Activated CD4-positive, alpha-beta T cell treated with anti-CD3 and anti-CD28 coated beads for 36 hours (primary cell): ENCODE measurements around the gene MGAT5. TPM values are rescaled to one million over a fixed set of nuclear protein-coding genes. Genes with fewer than 3 reads are reported as not detected.

Experiments
- ATAC-seq: fragments of 200-7000 bp; cut with Tn5 transposase; one replicate; pipeline ENCODE4 v1.10.0; 2021; ENCODE audit warnings: mild to moderate bottlenecking, moderate library complexity
- CTCF ChIA-PET: fragments of 350-600 bp; sonication (Branson Sonifier 250); formaldehyde crosslinking; loops from one replicate; lab custom pipeline; 2021; ENCODE audit warnings: antibody characterized with exemption; lab: Charles Lee
- POLR2A ChIA-PET: fragments of 350-600 bp; sonication (Branson Sonifier 250); formaldehyde crosslinking; loops from one replicate; lab custom pipeline; 2021; ENCODE audit warnings: antibody characterized with exemption, inconsistent platforms; lab: Charles Lee
- DNase-seq: peaks from one replicate; pipeline ENCODE4 v3.0.0-alpha.2; 2020
- H3K27ac Mint-ChIP-seq: one replicate; pipeline ENCODE4 v1.8.0; 2021; ENCODE audit warnings: mixed read lengths
- H3K27me3 Mint-ChIP-seq: one replicate; pipeline ENCODE4 v1.8.0; 2021; ENCODE audit warnings: mixed read lengths
- H3K36me3 Mint-ChIP-seq: one replicate; pipeline ENCODE4 v1.8.0; 2021; ENCODE audit warnings: low read depth, mixed read lengths
- H3K4me1 Mint-ChIP-seq: one replicate; pipeline ENCODE4 v1.8.0; 2021; ENCODE audit warnings: mixed read lengths
- H3K4me3 Mint-ChIP-seq: one replicate; pipeline ENCODE4 v1.8.0; 2021; ENCODE audit warnings: mild to moderate bottlenecking, moderate library complexity, mixed read lengths
- H3K9me3 Mint-ChIP-seq: one replicate; pipeline ENCODE4 v1.8.0; 2021; ENCODE audit warnings: low read depth, mixed read lengths
- intact Hi-C, 2 experiments: fragments of 100-400 bp; cut with DNase I in 1 of 2; cut with micrococcal nuclease in 1 of 2; formaldehyde crosslinking; loops; one replicate each; pipeline versions ENCODE4 v1.14.2 to v1.15.1; 2022 to 2024; cut with DNase I, micrococcal nuclease
- total RNA-seq, 2 experiments: library from RNA; stranded (reverse); gene quantifications; one replicate each; pipeline ENCODE4 v1.2.3, GENCODE V29; 2021

The MGAT5 gene
- total RNA-seq, 2 experiments from 2014 or later, result 22.2 to 25.7 TPM

- DNase-seq, result no peak
- Mint-ChIP-seq H3K27ac (no peak overlapping the region), H3K4me3 (no peak overlapping the region), H3K27me3 (no peaks in the 10 kb centered on the region), H3K9me3 (no peaks in the 10 kb centered on the region), H3K36me3 (peaks cover 51% of the 10 kb centered on the region), H3K4me1 (peaks cover 3% of the 10 kb centered on the region)
- POLR2A ChIA-PET, result no interaction called here
- ATAC-seq, result no peak
- intact Hi-C loops, result no loop called here
- CTCF ChIA-PET, result interaction anchor here (1.0 to 1.3 kb wide), 3 partner anchors 21 to 102 kb away, joined by 3 read pairs; no protein-coding TSS in a partner anchor
Observed at GRCh38 chr2:134348760-134349159, 94.9 kb downstream of the MGAT5 start.

- CTCF ChIA-PET, result interaction anchor here (2.1 kb wide), 1 partner anchor 232 kb away, joined by 8 read pairs; no protein-coding TSS in a partner anchor
- H3K36me3 Mint-ChIP-seq, result peaks cover 41% of the 10 kb centered on the region
- no peak overlapping the region for H3K27ac Mint-ChIP-seq
- no peaks in the 10 kb centered on the region for H3K27me3 Mint-ChIP-seq
- intact Hi-C loops, result no loop called here
- no peaks in the 10 kb centered on the region for H3K9me3 Mint-ChIP-seq
- POLR2A ChIA-PET, result no interaction called here
- no peak overlapping the region for H3K4me3 Mint-ChIP-seq
- H3K4me1 Mint-ChIP-seq, result peaks cover 3% of the 10 kb centered on the region
- ATAC-seq (no peak), DNase-seq (no peak)
Observed at GRCh38 chr2:134351016-134351415, 97.1 kb downstream of the MGAT5 start.

GRCh38 chr2:134351899-134352298 lies 98.0 kb downstream of the MGAT5 start:
- ATAC-seq, result no peak
- POLR2A ChIA-PET, result no interaction called here

GRCh38 chr2:134352844-134353243 lies 99.0 kb downstream of the MGAT5 start:
- Mint-ChIP-seq H3K36me3 (peaks cover 42% of the 10 kb centered on the region), H3K27me3 (no peaks in the 10 kb centered on the region), H3K9me3 (no peaks in the 10 kb centered on the region), H3K4me1 (peaks cover 3% of the 10 kb centered on the region), H3K4me3 (no peak overlapping the region), H3K27ac (no peak overlapping the region)
- POLR2A ChIA-PET, result no interaction called here
- no peak for DNase-seq
- CTCF ChIA-PET, result interaction anchor here (0.6 to 2.1 kb wide), 3 partner anchors 12 to 234 kb away, joined by 3 to 8 read pairs (median 4); no protein-coding TSS in a partner anchor
- intact Hi-C loops, result no loop called here
- no peak for ATAC-seq

More at GRCh38 chr2:134351899-134352298, 98.0 kb downstream of the MGAT5 start:
- Mint-ChIP-seq H3K9me3 (no peaks in the 10 kb centered on the region), H3K36me3 (peaks cover 41% of the 10 kb centered on the region), H3K27me3 (no peaks in the 10 kb centered on the region), H3K4me1 (peaks cover 3% of the 10 kb centered on the region), H3K27ac (no peak overlapping the region), H3K4me3 (no peak overlapping the region)
- CTCF ChIA-PET, result interaction anchor here (1.1 to 2.1 kb wide), 2 partner anchors 13 to 233 kb away, joined by 3 to 8 read pairs; no protein-coding TSS in a partner anchor
- intact Hi-C loops, result no loop called here
- no peak for DNase-seq

GRCh38 chr2:134354611-134355010 lies 100.7 kb downstream of the MGAT5 start:
- no peak overlapping the region for H3K4me3 Mint-ChIP-seq
- DNase-seq (no peak), ATAC-seq (no peak)
- no peak overlapping the region for H3K27ac Mint-ChIP-seq
- ChIA-PET CTCF (interaction anchor here (0.7 kb wide), 1 partner anchor 17 kb away, joined by 5 read pairs; no protein-coding TSS in a partner anchor), POLR2A (no interaction called here)
- no peaks in the 10 kb centered on the region for H3K9me3 Mint-ChIP-seq
- intact Hi-C loops, result no loop called here
- H3K27me3 Mint-ChIP-seq, result no peaks in the 10 kb centered on the region
- no peaks in the 10 kb centered on the region for H3K4me1 Mint-ChIP-seq
- peaks cover 36% of the 10 kb centered on the region for H3K36me3 Mint-ChIP-seq

GRCh38 chr2:134357814-134358213 lies 103.9 kb downstream of the MGAT5 start:
- no peak overlapping the region for H3K27ac Mint-ChIP-seq
- H3K9me3 Mint-ChIP-seq, result no peaks in the 10 kb centered on the region
- H3K4me1 Mint-ChIP-seq, result peaks cover 2% of the 10 kb centered on the region
- peaks cover 16% of the 10 kb centered on the region for H3K36me3 Mint-ChIP-seq
- ChIA-PET POLR2A (no interaction called here), CTCF (no interaction called here)
- no peak overlapping the region for H3K4me3 Mint-ChIP-seq
- H3K27me3 Mint-ChIP-seq, result no peaks in the 10 kb centered on the region
- intact Hi-C loops, result no loop called here
- DNase-seq (no peak), ATAC-seq (no peak)

- H3K4me3 Mint-ChIP-seq, result no peak overlapping the region
- H3K4me1 Mint-ChIP-seq, result peaks cover 2% of the 10 kb centered on the region
- ATAC-seq (no peak), DNase-seq (no peak)
- no peak overlapping the region for H3K27ac Mint-ChIP-seq
- peaks cover 14% of the 10 kb centered on the region for H3K36me3 Mint-ChIP-seq
- ChIA-PET CTCF (interaction anchor here (1.2 kb wide), 1 partner anchor 29 kb away, joined by 3 read pairs; no protein-coding TSS in a partner anchor), POLR2A (no interaction called here)
- H3K27me3 Mint-ChIP-seq, result no peaks in the 10 kb centered on the region
- H3K9me3 Mint-ChIP-seq, result no peaks in the 10 kb centered on the region
- intact Hi-C loops, result no loop called here
Observed at GRCh38 chr2:134359367-134360081, 105.7 kb downstream of the MGAT5 start.

GRCh38 chr2:134360745-134361487 lies 107.0 kb downstream of the MGAT5 start:
- ATAC-seq (no peak), DNase-seq (no peak)
- Mint-ChIP-seq H3K4me3 (no peak overlapping the region), H3K27me3 (no peaks in the 10 kb centered on the region), H3K27ac (no peak overlapping the region), H3K36me3 (peaks cover 15% of the 10 kb centered on the region), H3K9me3 (no peaks in the 10 kb centered on the region), H3K4me1 (peaks cover 10% of the 10 kb centered on the region)
- ChIA-PET CTCF (interaction anchor here (1.2 to 1.9 kb wide), 3 partner anchors 14 to 31 kb away, joined by 3 to 5 read pairs (median 3); no protein-coding TSS in a partner anchor), POLR2A (no interaction called here)
- intact Hi-C loops, result no loop called here

- CTCF ChIA-PET, result interaction anchor here (1.4 to 1.9 kb wide), 2 partner anchors 15 to 16 kb away, joined by 3 to 5 read pairs; no protein-coding TSS in a partner anchor
- H3K27me3 Mint-ChIP-seq, result no peaks in the 10 kb centered on the region
- H3K4me3 Mint-ChIP-seq, result no peak overlapping the region
- POLR2A ChIA-PET, result no interaction called here
- no peaks in the 10 kb centered on the region for H3K9me3 Mint-ChIP-seq
- ATAC-seq (peak; percentile 26), DNase-seq (no peak)
- no peak overlapping the region for H3K27ac Mint-ChIP-seq
- intact Hi-C loops, result no loop called here
- H3K4me1 Mint-ChIP-seq, result peaks cover 11% of the 10 kb centered on the region
- H3K36me3 Mint-ChIP-seq, result peaks cover 14% of the 10 kb centered on the region
Observed at GRCh38 chr2:134361648-134362047, 107.8 kb downstream of the MGAT5 start.

GRCh38 chr2:134362152-134362668 lies 108.3 kb downstream of the MGAT5 start:
- intact Hi-C loops, result no loop called here
- Mint-ChIP-seq H3K27ac (no peak overlapping the region), H3K9me3 (no peaks in the 10 kb centered on the region), H3K36me3 (peaks cover 10% of the 10 kb centered on the region), H3K27me3 (no peaks in the 10 kb centered on the region), H3K4me3 (no peak overlapping the region), H3K4me1 (peaks cover 16% of the 10 kb centered on the region)
- ChIA-PET CTCF (interaction anchor here (1.9 kb wide), 1 partner anchor 16 kb away, joined by 5 read pairs; no protein-coding TSS in a partner anchor), POLR2A (no interaction called here)
- DNase-seq (no peak), ATAC-seq (no peak)

- Mint-ChIP-seq H3K27ac (no peak overlapping the region), H3K9me3 (no peaks in the 10 kb centered on the region), H3K4me1 (peaks cover 22% of the 10 kb centered on the region), H3K36me3 (peaks cover 10% of the 10 kb centered on the region), H3K27me3 (no peaks in the 10 kb centered on the region), H3K4me3 (no peak overlapping the region)
- intact Hi-C loops, result no loop called here
- CTCF ChIA-PET, result interaction anchor here (1.9 kb wide), 1 partner anchor 16 kb away, joined by 5 read pairs; no protein-coding TSS in a partner anchor
- no peak for ATAC-seq
- no peak for DNase-seq
- POLR2A ChIA-PET, result no interaction called here
Observed at GRCh38 chr2:134362740-134363139, 108.9 kb downstream of the MGAT5 start.
